CD4-positive, alpha-beta T cell treated with Interleukin-10 for 1 hour (primary cell): Measurements from ENCODE around the gene STAM2.
"Not testable (repeated sequence)": the region's sequence is repeated elsewhere in the genome, so short reads cannot be mapped to it uniquely, and the experiment has no call there.

Experiments
- DNase-seq: peaks from one replicate; pipeline ENCODE4 v3.0.0-alpha.2; 2020

The STAM2 gene

GRCh38 chr2:152171718-152172117 is 3.8 kb downstream of the STAM2 start:
- no peak for DNase-seq

GRCh38 chr2:152169158-152169557 is 6.4 kb downstream of the STAM2 start:
- DNase-seq: not testable (repeated sequence)

- not testable (repeated sequence) for DNase-seq
These were observed 8.1 kb downstream of the STAM2 start for GRCh38 chr2:152167470-152167869.

GRCh38 chr2:152167065-152167464 is 8.5 kb downstream of the STAM2 start:
- no peak for DNase-seq

- DNase-seq: no peak
These were observed 8.9 kb downstream of the STAM2 start for GRCh38 chr2:152166633-152167032.

- no peak for DNase-seq
These were observed 9.8 kb downstream of the STAM2 start for GRCh38 chr2:152165780-152166179.

- DNase-seq: no peak
These were observed 10.3 kb downstream of the STAM2 start for GRCh38 chr2:152165306-152165705.

GRCh38 chr2:152163669-152164068 is 11.9 kb downstream of the STAM2 start:
- not testable (repeated sequence) for DNase-seq

- DNase-seq: no peak
These were observed 13.4 kb downstream of the STAM2 start for GRCh38 chr2:152162141-152162540.

- DNase-seq: no peak
These were observed 14.0 kb downstream of the STAM2 start for GRCh38 chr2:152161598-152161997.

- DNase-seq: not testable (repeated sequence)
These were observed 15.2 kb downstream of the STAM2 start for GRCh38 chr2:152160378-152160777.

- no peak for DNase-seq
These were observed 18.3 kb downstream of the STAM2 start for GRCh38 chr2:152157253-152157652.

- no peak for DNase-seq
These were observed 20.4 kb downstream of the STAM2 start for GRCh38 chr2:152155209-152155608.

- no peak for DNase-seq
These were observed 21.1 kb downstream of the STAM2 start for GRCh38 chr2:152154462-152154861.

GRCh38 chr2:152134488-152135280 is 40.9 kb downstream of the STAM2 start:
- no peak for DNase-seq

GRCh38 chr2:152132306-152132705 is 43.3 kb downstream of the STAM2 start:
- no peak for DNase-seq

GRCh38 chr2:152127628-152128027 is 47.9 kb downstream of the STAM2 start:
- DNase-seq: no peak

- no peak for DNase-seq
These were observed 48.9 kb downstream of the STAM2 start for GRCh38 chr2:152126664-152127063.

GRCh38 chr2:152122161-152122560 is 53.4 kb downstream of the STAM2 start:
- DNase-seq: no peak

GRCh38 chr2:152120430-152120829 is 55.1 kb downstream of the STAM2 start:
- no peak for DNase-seq

- no peak for DNase-seq
These were observed 59.6 kb downstream of the STAM2 start for GRCh38 chr2:152115952-152116351.

- DNase-seq: no peak
These were observed 61.2 kb downstream of the STAM2 start for GRCh38 chr2:152114366-152114765.

GRCh38 chr2:152107140-152107539 is 68.4 kb downstream of the STAM2 start:
- not testable (repeated sequence) for DNase-seq

- no peak for DNase-seq
These were observed 69.1 kb downstream of the STAM2 start for GRCh38 chr2:152106464-152106863.

- no peak for DNase-seq
These were observed 72.3 kb downstream of the STAM2 start for GRCh38 chr2:152103271-152103670.
